PC-3 (cell line): ENCODE results near the gene SYT6.

ENCODE experiments used
- CTCF ChIP-seq: fragments of 300-600 bp; sonication (generic); conservative IDR thresholded peaks from 2 replicates; pipeline ENCODE4 v1.5.1; 2017; ENCODE audit warnings: antibody characterized with exemption, low read depth, mild to moderate bottlenecking, low read length
- EZH2phosphoT487 ChIP-seq: fragments of 300-600 bp; sonication (generic); IDR thresholded peaks from 2 replicates; pipeline ENCODE4 v1.6.1; 2018; ENCODE audit warnings: mild to moderate bottlenecking, antibody characterized with exemption, low read length, borderline replicate concordance

- TF ChIP-seq CTCF: no peak
- TF ChIP-seq EZH2phosphoT487: no peak
Observed at GRCh38 chr1:114043548-114043947, 110.1 kb downstream of the SYT6 start.
